ENCODE data around the gene CLK2. TPM values are rescaled to one million over a fixed set of nuclear protein-coding genes. Genes with fewer than 3 reads are reported as not detected.
"Not testable (repeated sequence)": the region's sequence is repeated elsewhere in the genome, so short reads cannot be mapped to it uniquely, and the experiment has no call there.

CLK2 gene
- total RNA-seq, 1 experiment from 2014 or later, result 48.3 TPM

DNA sequence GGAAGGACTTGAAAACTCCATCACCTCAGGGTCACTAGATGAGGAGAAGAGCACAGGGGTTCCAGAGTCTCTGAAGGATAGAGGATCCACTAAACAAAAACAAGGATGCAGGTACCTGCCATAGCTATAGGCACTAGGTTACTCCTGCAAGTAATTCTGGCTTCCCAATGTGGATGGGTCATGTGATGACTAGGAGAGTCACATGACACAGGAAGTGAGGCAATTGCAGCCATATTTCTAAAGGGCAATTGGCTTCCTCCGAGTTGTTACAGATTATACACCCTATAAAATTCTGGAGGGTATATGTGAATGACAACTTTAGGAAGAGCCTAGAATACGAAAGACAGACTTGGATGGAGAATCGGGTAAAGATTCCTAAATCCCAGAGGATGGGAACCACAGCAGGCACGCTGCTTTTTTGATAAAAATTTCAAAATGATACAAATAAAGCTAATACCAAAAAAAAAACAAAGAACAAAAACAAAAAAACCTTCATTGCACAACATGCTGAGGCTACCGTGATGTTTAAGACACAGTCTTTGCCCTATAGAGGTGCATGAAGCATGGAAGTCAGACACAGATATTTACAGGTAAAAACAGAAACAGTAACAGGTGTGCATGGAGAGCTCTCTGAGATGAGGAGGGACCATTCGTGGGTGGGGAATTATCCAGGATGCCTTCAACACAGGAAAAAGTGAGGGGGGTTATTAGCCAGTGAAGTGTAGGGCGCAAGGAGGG lies 54.3 kb downstream of the CLK2 start:
- DNase-seq (ENCODE audit: extremely low read depth, low read depth), result peak; percentile 61

- DNase-seq (ENCODE audit: extremely low read depth, low read depth), result not testable (repeated sequence)
These were observed 58.6 kb downstream of the CLK2 start for GRCh38 chr1:155214702-155215101.

Other genes starting within 250 kb of the CLK2 start
- 0.45 and 1.6 TPM in 2 replicates for gene DCST2, start 239.7 kb downstream of the CLK2 start, total RNA-seq (2014; rRNA removed; shearing (Covaris generic))
- not detected in 2 replicates for gene DCST1, start 239.7 kb downstream of the CLK2 start, total RNA-seq (2014; rRNA removed; shearing (Covaris generic))
- gene ADAM15, start 222.2 kb downstream of the CLK2 start, total RNA-seq (2014; rRNA removed; shearing (Covaris generic)), result 216 and 231 TPM in 2 replicates
- 12.1 TPM in 2 replicates for gene EFNA4, start 209.8 kb downstream of the CLK2 start, total RNA-seq (2014; rRNA removed; shearing (Covaris generic))
- gene EFNA3, start 194.7 kb downstream of the CLK2 start, total RNA-seq (2014; rRNA removed; shearing (Covaris generic)), result 10.1 and 12.6 TPM in 2 replicates
- 18.1 and 22.3 TPM in 2 replicates for gene EFNA1, start 145.6 kb downstream of the CLK2 start, total RNA-seq (2014; rRNA removed; shearing (Covaris generic))
- gene SLC50A1, start 137.7 kb downstream of the CLK2 start, total RNA-seq (2014; rRNA removed; shearing (Covaris generic)), result 49.7 and 53.4 TPM in 2 replicates
- 49.8 and 50.9 TPM in 2 replicates for gene DPM3, start 133.0 kb downstream of the CLK2 start, total RNA-seq (2014; rRNA removed; shearing (Covaris generic))
- gene KRTCAP2, start 100.2 kb downstream of the CLK2 start, total RNA-seq (2014; rRNA removed; shearing (Covaris generic)), result 454 and 476 TPM in 2 replicates
- gene TRIM46, start 99.7 kb downstream of the CLK2 start, total RNA-seq (2014; rRNA removed; shearing (Covaris generic)), result 0.27 and 0.43 TPM in 2 replicates
- gene THBS3, start 65.6 kb downstream of the CLK2 start, total RNA-seq (2014; rRNA removed; shearing (Covaris generic)), result 18.0 and 19.5 TPM in 2 replicates
- 69.7 and 72.8 TPM in 2 replicates for gene MTX1, start 64.8 kb downstream of the CLK2 start, total RNA-seq (2014; rRNA removed; shearing (Covaris generic))
- 12.6 and 16.6 TPM in 2 replicates for gene ENTREP3, start 18.0 kb downstream of the CLK2 start, total RNA-seq (2014; rRNA removed; shearing (Covaris generic))
- gene SCAMP3, start 11.1 kb downstream of the CLK2 start, total RNA-seq (2014; rRNA removed; shearing (Covaris generic)), result 116 and 121 TPM in 2 replicates
- 1.4 and 1.6 TPM in 2 replicates for gene HCN3, start 4.0 kb upstream of the CLK2 start, total RNA-seq (2014; rRNA removed; shearing (Covaris generic))
- not detected in 2 replicates for gene PKLR, start 27.9 kb upstream of the CLK2 start, total RNA-seq (2014; rRNA removed; shearing (Covaris generic))
- gene FDPS, start 35.4 kb upstream of the CLK2 start, total RNA-seq (2014; rRNA removed; shearing (Covaris generic)), result 124 and 142 TPM in 2 replicates
- gene RUSC1, start 47.4 kb upstream of the CLK2 start, total RNA-seq (2014; rRNA removed; shearing (Covaris generic)), result 80.4 and 86.6 TPM in 2 replicates

All from NCI-H460 (cell line).